GM18907 (cell line): ENCODE measurements around the gene F2.
"Not testable (repeated sequence)": the region's sequence is repeated elsewhere in the genome, so short reads cannot be mapped to it uniquely, and the experiment has no call there.

Source experiments
- ATAC-seq: cut with Tn5 transposase; IDR thresholded peaks from one replicate; pipeline ENCODE4 v1.9.1; 2021; ENCODE audit warnings: mild to moderate bottlenecking, moderate library complexity; ENCODE audit not compliant: unreplicated experiment

F2 gene

GRCh38 chr11:46712874-46713576, 6.0 kb upstream of the F2 start:
- no peak for ATAC-seq

GRCh38 chr11:46717825-46718154, 1.2 kb upstream of the F2 start:
- ATAC-seq: not testable (repeated sequence)

GRCh38 chr11:46718155-46719019, 626 bp upstream of the F2 start:
- no peak for ATAC-seq

GRCh38 chr11:46719543-46720218, 668 bp downstream of the F2 start:
- no peak for ATAC-seq

- no peak for ATAC-seq
Observed at GRCh38 chr11:46721286-46721685, 2.3 kb downstream of the F2 start.

GRCh38 chr11:46722566-46723358, 3.7 kb downstream of the F2 start:
- no peak for ATAC-seq

GRCh38 chr11:46723359-46723680, 4.3 kb downstream of the F2 start:
- ATAC-seq: no peak

- no peak for ATAC-seq
Observed at GRCh38 chr11:46724088-46724487, 5.1 kb downstream of the F2 start.

- ATAC-seq: no peak
Observed at GRCh38 chr11:46725338-46726205, 6.6 kb downstream of the F2 start.

GRCh38 chr11:46726206-46726862, 7.3 kb downstream of the F2 start:
- ATAC-seq: no peak

- ATAC-seq: no peak
Observed at GRCh38 chr11:46727952-46728658, 9.1 kb downstream of the F2 start.

- no peak for ATAC-seq
Observed at GRCh38 chr11:46728659-46729040, 9.6 kb downstream of the F2 start.

GRCh38 chr11:46729110-46730027, 10.4 kb downstream of the F2 start:
- ATAC-seq: no peak

- no peak for ATAC-seq
Observed at GRCh38 chr11:46731545-46731944, 12.5 kb downstream of the F2 start.

GRCh38 chr11:46733234-46733633, 14.2 kb downstream of the F2 start:
- ATAC-seq: no peak

- ATAC-seq: no peak
Observed at GRCh38 chr11:46736146-46736545, 17.1 kb downstream of the F2 start.

- ATAC-seq: no peak
Observed at GRCh38 chr11:46736615-46737014, 17.6 kb downstream of the F2 start.

- no peak for ATAC-seq
Observed at GRCh38 chr11:46737699-46738098, 18.7 kb downstream of the F2 start.
